ENCODE measurements around the gene AKR1D1.
A peak's percentile ranks its signal among the peaks of the same experiment; 100 is the strongest.

AKR1D1 gene

GRCh38 chr7:138158739-138159528 lies 82.7 kb downstream of the AKR1D1 start:
- no peak for DNase-seq (ENCODE audit: extremely low read depth, low read depth)
- TF ChIP-seq, protein P1, sequence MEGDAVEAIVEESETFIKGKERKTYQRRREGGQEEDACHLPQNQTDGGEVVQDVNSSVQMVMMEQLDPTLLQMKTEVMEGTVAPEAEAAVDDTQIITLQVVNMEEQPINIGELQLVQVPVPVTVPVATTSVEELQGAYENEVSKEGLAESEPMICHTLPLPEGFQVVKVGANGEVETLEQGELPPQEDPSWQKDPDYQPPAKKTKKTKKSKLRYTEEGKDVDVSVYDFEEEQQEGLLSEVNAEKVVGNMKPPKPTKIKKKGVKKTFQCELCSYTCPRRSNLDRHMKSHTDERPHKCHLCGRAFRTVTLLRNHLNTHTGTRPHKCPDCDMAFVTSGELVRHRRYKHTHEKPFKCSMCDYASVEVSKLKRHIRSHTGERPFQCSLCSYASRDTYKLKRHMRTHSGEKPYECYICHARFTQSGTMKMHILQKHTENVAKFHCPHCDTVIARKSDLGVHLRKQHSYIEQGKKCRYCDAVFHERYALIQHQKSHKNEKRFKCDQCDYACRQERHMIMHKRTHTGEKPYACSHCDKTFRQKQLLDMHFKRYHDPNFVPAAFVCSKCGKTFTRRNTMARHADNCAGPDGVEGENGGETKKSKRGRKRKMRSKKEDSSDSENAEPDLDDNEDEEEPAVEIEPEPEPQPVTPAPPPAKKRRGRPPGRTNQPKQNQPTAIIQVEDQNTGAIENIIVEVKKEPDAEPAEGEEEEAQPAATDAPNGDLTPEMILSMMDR (IDR thresholded peaks at IDR 0.05; ENCODE audit: low read depth, low read length) = no peak

GRCh38 chr7:138161600-138162081 lies 85.4 kb downstream of the AKR1D1 start:
- TF ChIP-seq, protein P1 (IDR thresholded peaks at IDR 0.05; ENCODE audit: low read depth, low read length) = peak; percentile 33
- peak; percentile 34 for DNase-seq (ENCODE audit: extremely low read depth, low read depth)

DNA sequence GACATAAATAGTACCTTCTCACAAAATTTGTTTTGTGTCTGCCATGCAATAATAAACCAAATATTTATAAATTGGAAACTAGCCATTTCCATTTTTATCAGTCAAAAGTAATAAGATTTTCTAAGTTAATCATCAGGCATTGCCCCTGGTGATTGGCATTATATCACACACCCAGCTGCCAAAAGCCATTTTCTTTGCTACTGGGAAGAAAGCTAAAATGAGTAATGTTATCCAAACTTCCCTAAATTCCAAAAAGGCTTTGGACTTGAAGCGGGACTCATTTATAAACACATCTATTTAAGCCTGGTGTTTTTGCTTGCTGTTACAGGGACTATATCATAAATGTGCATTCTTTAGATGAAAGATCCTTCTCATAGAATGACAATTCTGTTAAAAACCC lies 86.0 kb downstream of the AKR1D1 start:
- TF ChIP-seq, protein P1 (IDR thresholded peaks at IDR 0.05; ENCODE audit: low read depth, low read length) = no peak
- no peak for DNase-seq (ENCODE audit: extremely low read depth, low read depth)

GRCh38 chr7:138163800-138164199 lies 87.5 kb downstream of the AKR1D1 start:
- TF ChIP-seq, protein P1 (IDR thresholded peaks at IDR 0.05; ENCODE audit: low read depth, low read length) = no peak
- no peak for DNase-seq (ENCODE audit: extremely low read depth, low read depth)

DNA sequence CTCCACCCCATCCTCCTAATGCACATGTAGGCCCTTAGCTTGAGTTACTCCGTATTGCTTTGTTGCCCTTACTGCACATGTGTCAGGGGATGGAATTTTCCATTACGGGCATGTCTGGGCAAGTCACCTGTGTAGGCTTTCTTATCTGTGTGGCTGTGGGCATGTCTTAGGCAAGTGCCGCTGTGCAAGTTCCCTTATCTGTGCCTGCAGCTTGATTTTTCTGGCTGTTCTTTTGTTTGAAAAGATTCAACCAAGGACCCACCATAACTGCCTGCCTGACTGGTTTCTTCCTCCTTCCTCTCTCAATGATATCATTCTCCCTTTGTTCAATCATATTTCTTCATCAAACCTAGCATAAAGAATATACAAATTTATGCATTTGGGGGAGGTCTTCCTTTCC lies 88.5 kb downstream of the AKR1D1 start:
- no peak for DNase-seq (ENCODE audit: extremely low read depth, low read depth)
- TF ChIP-seq, protein P1 (IDR thresholded peaks at IDR 0.05; ENCODE audit: low read depth, low read length) = no peak

- TF ChIP-seq, protein P1 (IDR thresholded peaks at IDR 0.05; ENCODE audit: low read depth, low read length) = no peak
- no peak for DNase-seq (ENCODE audit: extremely low read depth, low read depth)
These were observed 90.4 kb downstream of the AKR1D1 start for GRCh38 chr7:138166681-138167080.

- no peak for DNase-seq (ENCODE audit: extremely low read depth, low read depth)
- TF ChIP-seq, protein P1 (IDR thresholded peaks at IDR 0.05; ENCODE audit: low read depth, low read length) = no peak
These were observed 91.0 kb downstream of the AKR1D1 start for GRCh38 chr7:138167222-138167621.

All from AG09319 (cell line).